Liver (tissue), 9 donors: ENCODE results near the gene CLASRP. TPM values are rescaled to one million over a fixed set of nuclear protein-coding genes. Genes with fewer than 3 reads are reported as not detected.

Experiments used
- DNase-seq: peaks from one replicate; pipeline ENCODE4 v3.0.0-alpha.2; 2017; ENCODE audit warnings: low spot score
- H3K27ac ChIP-seq, 2 donors: one replicate each; pipeline ENCODE4 v1.7.0; 2013; ENCODE audit warnings: inconsistent platforms in 2 of 2, low read length in 2 of 2, control low read depth in 1 of 2, low read depth in 1 of 2, mild to moderate bottlenecking in 1 of 2
- H3K27me3 ChIP-seq, 4 donors: one replicate each; pipeline versions ENCODE4 v1.6.1 to v1.7.0; 2013; ENCODE audit warnings: low read length in 3 of 4, inconsistent platforms in 1 of 4, mild to moderate bottlenecking in 1 of 4, moderate library complexity in 1 of 4; ENCODE audit not compliant: control insufficient read depth in 4 of 4, insufficient read depth in 4 of 4
- H3K36me3 ChIP-seq, 4 donors: one replicate each; pipeline versions ENCODE4 v1.6.1 to v1.7.0; 2013; ENCODE audit warnings: low read length in 3 of 4, mild to moderate bottlenecking in 3 of 4, low read depth in 1 of 4, moderate library complexity in 1 of 4; ENCODE audit not compliant: control insufficient read depth in 4 of 4, insufficient read depth in 3 of 4
- H3K4me1 ChIP-seq, 4 donors: one replicate each; pipeline versions ENCODE4 v1.6.1 to v1.7.0; 2013; ENCODE audit warnings: low read length in 3 of 4, mild to moderate bottlenecking in 3 of 4, moderate library complexity in 1 of 4; ENCODE audit not compliant: control insufficient read depth in 4 of 4, insufficient read depth in 4 of 4
- H3K4me3 ChIP-seq, 3 donors: one replicate each; pipeline versions ENCODE4 v1.6.1 to v1.7.0; 2013; ENCODE audit warnings: low read length in 3 of 3, control low read depth in 1 of 3, low read depth in 1 of 3, mild to moderate bottlenecking in 1 of 3
- H3K9ac ChIP-seq, 2 donors: one replicate each; pipeline ENCODE4 v1.7.0; 2013; ENCODE audit warnings: low read length in 2 of 2, mild to moderate bottlenecking in 2 of 2, moderate library complexity in 2 of 2, control low read depth in 1 of 2, low read depth in 1 of 2
- H3K9me3 ChIP-seq, 4 donors: one replicate each; pipeline versions ENCODE4 v1.6.1 to v1.7.0; 2013; ENCODE audit warnings: low read length in 3 of 4; ENCODE audit not compliant: control insufficient read depth in 4 of 4
- ATF3 ChIP-seq: IDR thresholded peaks from 2 replicates; pipeline ENCODE4 v1.6.1; 2016; ENCODE audit warnings: antibody characterized with exemption
- CTCF ChIP-seq: fragments of 150-350 bp; IDR thresholded peaks from 2 replicates; pipeline ENCODE4 v1.5.1; 2017; ENCODE audit warnings: improper control_type of control experiment, low read depth, low read length; ENCODE audit not compliant: missing input control
- FOXA1 ChIP-seq: IDR thresholded peaks from 2 replicates; pipeline ENCODE4 v1.6.1; 2016; ENCODE audit warnings: antibody characterized with exemption
- FOXA2 ChIP-seq: IDR thresholded peaks from 2 replicates; pipeline ENCODE4 v1.6.1; 2016; ENCODE audit warnings: antibody characterized with exemption
- GABPA ChIP-seq, 2 donors: IDR thresholded peaks in 1 of 2; conservative IDR thresholded peaks in 1 of 2; 2 replicates each; pipeline ENCODE4 v1.6.1; 2016; ENCODE audit warnings: antibody characterized with exemption in 2 of 2, mild to moderate bottlenecking in 1 of 2, moderate library complexity in 1 of 2
- HNF4A ChIP-seq, 2 donors: conservative IDR thresholded peaks; 2 replicates each; pipeline ENCODE4 v1.6.1; 2016; ENCODE audit warnings: antibody characterized with exemption in 2 of 2, mild to moderate bottlenecking in 2 of 2
- HNF4G ChIP-seq: IDR thresholded peaks from 2 replicates; pipeline ENCODE4 v1.6.1; 2016; ENCODE audit warnings: antibody characterized with exemption
- JUND ChIP-seq, 2 donors: IDR thresholded peaks; 2 replicates each; pipeline ENCODE4 v1.6.1; 2016; ENCODE audit warnings: antibody characterized with exemption in 2 of 2
- NR2F2 ChIP-seq: IDR thresholded peaks from 2 replicates; pipeline ENCODE4 v1.6.1; 2016; ENCODE audit warnings: antibody characterized with exemption
- RAD21 ChIP-seq, 2 donors: IDR thresholded peaks; 2 replicates each; pipeline ENCODE4 v1.6.1; 2016; ENCODE audit warnings: antibody characterized with exemption in 2 of 2, mild to moderate bottlenecking in 2 of 2
- SP1 ChIP-seq: IDR thresholded peaks from 2 replicates; pipeline ENCODE4 v1.6.1; 2018; ENCODE audit warnings: antibody characterized with exemption, mild to moderate bottlenecking
- TAF1 ChIP-seq: conservative IDR thresholded peaks from 2 replicates; pipeline ENCODE4 v1.6.1; 2016; ENCODE audit warnings: antibody characterized with exemption, mild to moderate bottlenecking
- ZBTB33 ChIP-seq: IDR thresholded peaks from 2 replicates; pipeline ENCODE4 v1.6.1; 2016; ENCODE audit warnings: antibody characterized with exemption
- WGBS: extraction: QIAGEN DNeasy Blood & Tissue Kit; methylation state at CpG from one replicate; pipeline ENCODE4 v1.1.7; 2013; 5-methylcytosine and 5-hydroxymethylcytosine counted together
- polyA plus RNA-seq, 2 donors: library from polyadenylated mRNA; stranded (reverse) in 1 of 2; unstranded in 1 of 2; fragments of 200-250 nt in 1 of 2; fragments of >200 nt in 1 of 2; fragmentation: Nextera tagmentation in 1 of 2; extraction: Ambion mirVana in 1 of 2; gene quantifications; one replicate each; pipeline versions ENCODE4 v1.2.1 to v1.2.3, GENCODE V29; 2013 to 2015
- total RNA-seq, 2 donors: library from RNA; depleted of rRNA; stranded (reverse); fragments of >200 nt; gene quantifications; one replicate each; pipeline ENCODE4 v1.2.3, GENCODE V29; 2014
- donor health status: healthy.
- donor health status: healthy.
- donor health status: healthy.
- donor health status: healthy.
- donor health status: healthy.

The CLASRP gene
- total and polyA plus RNA-seq, 4 donors: 9.0 to 44.3 (median 12.8) TPM

GRCh38 chr19:45110851-45111266, 72.0 kb downstream of the CLASRP start:
- Histone ChIP-seq H3K4me1 (peaks cover 3 to 17% (median 7%) of the 10 kb centered on the region in 4 donors), H3K9ac (no peak overlapping the region), H3K36me3 (no peaks in the 10 kb centered on the region), H3K9me3 (no peaks in the 10 kb centered on the region), H3K27me3 (no peaks in the 10 kb centered on the region), H3K27ac (no peak overlapping the region), H3K4me3 (no peak overlapping the region)
- DNase-seq: no peak
- WGBS: 82% methylated on average over 5 of the region's 5 CpGs
- TF ChIP-seq TAF1: no peak

- Histone ChIP-seq H3K4me1 (peaks cover 3 to 17% (median 7%) of the 10 kb centered on the region in 4 donors), H3K27me3 (no peaks in the 10 kb centered on the region), H3K4me3 (no peak overlapping the region), H3K36me3 (no peaks in the 10 kb centered on the region), H3K27ac (no peak overlapping the region), H3K9me3 (no peaks in the 10 kb centered on the region), H3K9ac (no peak overlapping the region)
- 92% methylated on average over 11 of the region's 11 CpGs for WGBS
- TF ChIP-seq NR2F2 (no peak), FOXA2 (no peak), HNF4A (conservative IDR thresholded peaks at IDR 0.05) (no peak)
- DNase-seq: no peak
These were observed 73.4 kb downstream of the CLASRP start for GRCh38 chr19:45112111-45112827.

- H3K27ac ChIP-seq: no peak overlapping the region
- WGBS: 40% methylated on average over 9 of the region's 9 CpGs
- no peak for DNase-seq
These were observed 74.8 kb downstream of the CLASRP start for GRCh38 chr19:45113628-45114027.

More at GRCh38 chr19:45113628-45114027, 74.8 kb downstream of the CLASRP start:
- Histone ChIP-seq H3K36me3 (no peaks in the 10 kb centered on the region), H3K27me3 (no peaks in the 10 kb centered on the region), H3K9me3 (no peaks in the 10 kb centered on the region), H3K9ac (no peak overlapping the region), H3K4me1 (peaks cover 3 to 17% (median 7%) of the 10 kb centered on the region in 4 donors), H3K4me3 (no peak overlapping the region)
- TF ChIP-seq ATF3 (no peak), FOXA2 (no peak), CTCF (no peak), FOXA1 (no peak), HNF4G (no peak), JUND (IDR thresholded peaks at IDR 0.05) (no peak), RAD21 (IDR thresholded peaks at IDR 0.05) (no peak), SP1 (no peak), ZBTB33 (no peak), GABPA (IDR thresholded peaks at IDR 0.05 in 1 of 2, conservative IDR thresholded peaks at IDR 0.05 in 1 of 2) (no peak), HNF4A (conservative IDR thresholded peaks at IDR 0.05) (no peak)
